Ovary (tissue), 3 donors: Measurements from ENCODE around the gene LRP1-AS.

Experiments
- POLR2A ChIP-seq: fragments of 450-650 bp; IDR thresholded peaks from one replicate; pipeline ENCODE4 v1.6.1; 2017; ENCODE audit warnings: antibody characterized with exemption, mild to moderate bottlenecking, moderate library complexity
- TF ChIP-seq, protein P1 (sequence below), 3 donors: fragments of 450-650 bp in 2 of 3; fragments of 200-600 bp in 1 of 3; IDR thresholded peaks; one replicate each; pipeline versions ENCODE4 v1.5.1 to v1.8.0; 2016 to 2022; ENCODE audit warnings: antibody characterized with exemption in 3 of 3, mild to moderate bottlenecking in 1 of 3
- donor health status: DM: no; HTN: no; CAD: no.

GRCh38 chr12:57188090-57188425, 40.6 kb upstream of the LRP1-AS start:
- TF ChIP-seq POLR2A, result no peak
- TF ChIP-seq, protein P1, sequence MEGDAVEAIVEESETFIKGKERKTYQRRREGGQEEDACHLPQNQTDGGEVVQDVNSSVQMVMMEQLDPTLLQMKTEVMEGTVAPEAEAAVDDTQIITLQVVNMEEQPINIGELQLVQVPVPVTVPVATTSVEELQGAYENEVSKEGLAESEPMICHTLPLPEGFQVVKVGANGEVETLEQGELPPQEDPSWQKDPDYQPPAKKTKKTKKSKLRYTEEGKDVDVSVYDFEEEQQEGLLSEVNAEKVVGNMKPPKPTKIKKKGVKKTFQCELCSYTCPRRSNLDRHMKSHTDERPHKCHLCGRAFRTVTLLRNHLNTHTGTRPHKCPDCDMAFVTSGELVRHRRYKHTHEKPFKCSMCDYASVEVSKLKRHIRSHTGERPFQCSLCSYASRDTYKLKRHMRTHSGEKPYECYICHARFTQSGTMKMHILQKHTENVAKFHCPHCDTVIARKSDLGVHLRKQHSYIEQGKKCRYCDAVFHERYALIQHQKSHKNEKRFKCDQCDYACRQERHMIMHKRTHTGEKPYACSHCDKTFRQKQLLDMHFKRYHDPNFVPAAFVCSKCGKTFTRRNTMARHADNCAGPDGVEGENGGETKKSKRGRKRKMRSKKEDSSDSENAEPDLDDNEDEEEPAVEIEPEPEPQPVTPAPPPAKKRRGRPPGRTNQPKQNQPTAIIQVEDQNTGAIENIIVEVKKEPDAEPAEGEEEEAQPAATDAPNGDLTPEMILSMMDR (IDR thresholded peaks at IDR 0.05), result no peak
